ENCODE results near the gene PPM1L. TPM values are rescaled to one million over a fixed set of nuclear protein-coding genes. Genes with fewer than 3 reads are reported as not detected.
"Not testable (repeated sequence)": the region's sequence is repeated elsewhere in the genome, so short reads cannot be mapped to it uniquely, and the experiment has no call there.

Gene PPM1L
- total RNA-seq, 2 donors from 2014 or later, result 2.1 to 3.5 TPM

DNA sequence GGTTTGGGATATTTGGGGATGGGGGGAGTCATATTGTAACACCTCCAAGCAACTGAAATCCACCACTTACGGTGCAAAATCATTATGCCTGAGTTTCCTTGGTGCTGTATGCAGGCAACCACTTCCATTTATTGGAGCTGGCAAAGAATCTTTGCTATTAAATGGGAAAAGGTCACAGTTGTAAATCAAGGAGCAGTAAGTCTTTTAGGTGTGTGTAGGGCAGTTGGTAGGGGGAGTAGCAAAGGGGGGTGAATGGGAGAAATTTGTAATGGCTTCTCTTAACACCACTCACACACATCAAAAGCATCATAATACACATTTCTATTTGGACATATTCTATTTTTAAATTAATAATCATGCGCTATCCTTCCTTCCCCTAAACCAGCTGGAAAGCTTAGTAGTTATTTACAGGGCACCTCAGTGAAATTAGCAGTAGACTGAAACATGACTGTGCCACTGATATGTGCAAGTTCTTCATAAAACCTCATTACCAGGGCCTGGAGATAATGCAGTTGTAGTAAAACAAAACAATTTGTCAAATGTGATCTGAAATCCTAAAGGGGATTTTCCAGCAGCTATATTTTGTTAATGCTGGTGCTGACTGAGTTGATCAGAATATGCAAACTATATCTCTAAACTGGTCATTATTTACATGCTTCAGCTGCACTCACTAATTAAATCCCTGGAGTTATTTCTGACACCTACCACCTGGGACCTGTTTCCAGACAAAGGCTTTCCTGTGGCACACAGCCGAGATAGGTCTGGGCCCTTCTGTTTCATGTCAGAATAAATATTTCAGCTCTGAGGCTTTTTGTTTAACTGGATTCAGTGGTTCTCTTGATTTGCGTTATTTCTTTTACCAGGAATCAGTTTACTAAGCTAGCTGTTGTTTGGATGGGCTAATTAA is 259.1 kb downstream of the PPM1L start:
- ATAC-seq, result no peak
- H3K27ac Mint-ChIP-seq, result no peak overlapping the region
- H3K9me3 Mint-ChIP-seq, result peaks cover 4 to 5% of the 10 kb centered on the region in 2 donors
- no peak for DNase-seq (ENCODE audit: low spot score in 2 of 2)
- no peaks in the 10 kb centered on the region for H3K36me3 Mint-ChIP-seq

DNA sequence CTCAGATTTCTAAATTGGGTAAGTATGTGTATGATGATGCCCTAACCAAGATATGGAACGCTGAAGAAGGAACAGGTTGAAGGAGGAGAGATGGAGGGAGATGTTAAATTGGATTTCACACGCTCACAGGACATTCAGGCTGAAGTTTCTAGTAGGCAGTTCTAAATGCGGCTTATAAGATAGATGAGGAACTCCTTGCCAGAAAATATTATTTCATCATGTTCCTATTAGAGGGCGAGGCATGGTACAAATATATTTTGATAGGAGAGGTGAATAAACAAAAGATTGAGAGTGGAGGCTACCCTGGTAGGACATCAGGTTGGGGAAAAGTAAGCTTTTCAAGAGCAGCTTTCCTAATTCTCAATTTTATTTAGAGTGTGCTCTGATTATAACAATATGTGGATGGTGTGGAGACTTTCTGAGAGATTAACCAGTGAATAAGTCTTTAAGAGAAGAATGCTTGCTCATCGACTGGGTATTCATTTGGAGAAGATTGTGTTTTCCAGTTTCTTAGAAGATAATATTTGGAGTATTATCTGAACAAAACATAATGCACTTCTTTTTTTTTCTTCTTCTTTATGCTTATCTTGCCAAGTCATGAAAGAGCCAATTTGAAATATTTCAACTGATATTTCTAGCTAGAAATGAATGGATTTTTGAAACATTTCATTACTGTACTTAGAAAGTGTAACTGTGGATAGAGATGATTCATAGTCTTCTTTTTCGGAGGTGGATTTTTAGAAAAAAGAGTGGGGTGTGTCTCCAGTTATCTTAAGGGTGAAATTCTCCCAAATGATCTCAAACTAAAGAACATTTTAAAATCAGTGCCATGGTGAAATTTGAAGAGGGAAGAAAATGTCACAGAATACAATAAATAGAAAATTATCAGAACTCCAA is 260.6 kb downstream of the PPM1L start:
- DNase-seq (ENCODE audit: low spot score in 2 of 2) (no peak), ATAC-seq (no peak)
- H3K27ac Mint-ChIP-seq, result no peak overlapping the region
- peaks cover 4 to 5% of the 10 kb centered on the region in 2 donors for H3K9me3 Mint-ChIP-seq
- H3K36me3 Mint-ChIP-seq, result no peaks in the 10 kb centered on the region

DNA sequence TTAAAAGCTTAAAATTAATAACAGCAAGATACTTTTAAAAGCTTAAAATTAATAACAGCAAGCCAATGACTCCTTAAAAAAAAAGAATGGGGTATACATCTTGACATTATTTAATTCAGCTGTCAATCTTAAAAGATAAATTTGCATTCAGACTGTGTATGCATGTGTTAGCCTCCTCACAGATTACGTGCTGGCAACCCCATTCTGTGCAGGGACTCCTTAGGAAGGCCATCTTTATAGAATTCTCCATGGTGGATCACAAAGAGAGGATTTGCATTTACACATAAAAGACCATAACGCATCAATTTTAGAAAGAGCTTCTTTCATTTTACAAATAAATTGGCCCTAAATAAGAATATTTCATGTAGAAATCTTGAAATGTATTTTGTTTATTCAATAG is 261.9 kb downstream of the PPM1L start:
- DNase-seq (ENCODE audit: low spot score in 2 of 2) (no peak), ATAC-seq (no peak)
- H3K27ac Mint-ChIP-seq, result no peak overlapping the region
- peaks cover 3 to 4% of the 10 kb centered on the region in 2 donors for H3K36me3 Mint-ChIP-seq
- H3K9me3 Mint-ChIP-seq, result peaks cover 7 to 9% of the 10 kb centered on the region in 2 donors

GRCh38 chr3:161020256-161020655 is 264.2 kb downstream of the PPM1L start:
- no peak for DNase-seq (ENCODE audit: low spot score in 2 of 2)
- H3K9me3 Mint-ChIP-seq, result peaks cover 10 to 16% of the 10 kb centered on the region in 2 donors

DNA sequence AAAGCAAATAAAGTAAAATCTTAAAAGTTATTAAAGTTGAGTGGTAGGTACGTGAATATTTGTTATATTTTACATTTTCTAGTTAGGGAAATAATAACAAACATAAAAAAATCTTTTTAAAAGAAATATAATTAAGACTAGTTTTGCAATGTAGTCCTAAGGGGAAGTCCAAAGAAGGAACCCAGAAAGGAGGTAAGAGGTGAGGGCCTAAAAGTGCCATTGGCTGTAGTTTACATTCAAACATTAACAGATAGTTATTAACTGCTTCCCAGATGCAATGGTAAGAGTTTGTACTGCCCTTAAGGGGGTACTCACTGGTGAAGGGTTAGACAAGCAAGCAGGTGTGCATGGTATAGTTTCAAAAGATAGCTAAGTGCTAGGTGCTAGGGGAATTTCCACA is 269.9 kb downstream of the PPM1L start:
- peaks cover 7 to 14% of the 10 kb centered on the region in 2 donors for H3K36me3 Mint-ChIP-seq
- ATAC-seq (no peak), DNase-seq (ENCODE audit: low spot score in 2 of 2) (no peak)
- peaks cover 5 to 14% of the 10 kb centered on the region in 2 donors for H3K9me3 Mint-ChIP-seq
- no peak overlapping the region for H3K27ac Mint-ChIP-seq

More at GRCh38 chr3:161020256-161020655, 264.2 kb downstream of the PPM1L start:
- ATAC-seq, result no peak
- Mint-ChIP-seq H3K36me3 (peaks cover 7 to 14% of the 10 kb centered on the region in 2 donors), H3K27ac (no peak overlapping the region)

GRCh38 chr3:161026612-161027510 is 270.8 kb downstream of the PPM1L start:
- Mint-ChIP-seq H3K36me3 (peaks cover 7 to 14% of the 10 kb centered on the region in 2 donors), H3K27ac (no peak overlapping the region), H3K9me3 (peaks cover 5 to 14% of the 10 kb centered on the region in 2 donors)
- DNase-seq (ENCODE audit: low spot score in 2 of 2) (no peak), ATAC-seq (no peak)

GRCh38 chr3:161028555-161029153 is 272.6 kb downstream of the PPM1L start:
- Mint-ChIP-seq H3K9me3 (peaks cover 0 to 10% of the 10 kb centered on the region in 2 donors), H3K36me3 (peaks cover 5 to 17% of the 10 kb centered on the region in 2 donors), H3K27ac (no peak overlapping the region)
- DNase-seq (ENCODE audit: low spot score in 2 of 2), result no peak
- ATAC-seq, result no peak

GRCh38 chr3:161031134-161031533 is 275.1 kb downstream of the PPM1L start:
- ATAC-seq (no peak), DNase-seq (ENCODE audit: low spot score in 2 of 2) (no peak)
- peaks cover 0 to 10% of the 10 kb centered on the region in 2 donors for H3K9me3 Mint-ChIP-seq
- H3K36me3 Mint-ChIP-seq, result peaks cover 5 to 22% of the 10 kb centered on the region in 2 donors
- no peak overlapping the region for H3K27ac Mint-ChIP-seq

DNA sequence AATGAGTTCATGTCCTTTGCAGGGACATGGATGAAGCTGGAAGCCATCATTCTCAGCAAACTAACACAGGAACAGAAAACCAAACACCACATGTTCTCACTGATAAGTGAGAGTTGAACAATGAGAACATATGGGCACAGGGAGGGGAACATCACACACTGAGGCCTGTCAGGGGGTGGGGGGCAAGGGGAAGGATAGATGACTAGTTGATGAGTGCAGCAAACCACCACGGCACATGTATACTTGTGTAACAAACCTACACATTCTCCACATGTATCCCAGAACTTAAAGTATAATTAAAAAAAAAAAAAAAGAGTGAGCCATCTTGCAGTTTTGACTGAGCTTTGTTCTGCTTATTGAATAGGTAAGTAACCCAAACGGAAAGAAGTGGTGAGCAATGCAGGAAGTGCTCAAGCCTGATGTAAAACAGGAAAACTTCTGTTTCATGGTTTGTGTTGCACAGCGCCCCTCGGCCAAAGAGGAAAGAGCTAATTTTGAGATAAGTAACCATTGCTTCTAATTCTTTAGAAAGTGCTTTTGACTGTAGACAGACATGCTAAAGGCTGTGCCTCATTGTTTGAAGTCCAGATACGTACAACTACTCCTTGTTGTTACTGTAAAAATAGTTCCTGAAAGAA is 279.0 kb downstream of the PPM1L start:
- peaks cover 3 to 11% of the 10 kb centered on the region in 2 donors for H3K9me3 Mint-ChIP-seq
- ATAC-seq (peak; percentile 82 to 91), DNase-seq (ENCODE audit: low spot score in 2 of 2) (peak in 1 of 2 donors; percentile 8)
- peaks cover 5 to 22% of the 10 kb centered on the region in 2 donors for H3K36me3 Mint-ChIP-seq
- not testable (repeated sequence) for H3K27ac Mint-ChIP-seq

GRCh38 chr3:161035711-161036110 is 279.7 kb downstream of the PPM1L start:
- H3K9me3 Mint-ChIP-seq, result peaks cover 3 to 11% of the 10 kb centered on the region in 2 donors
- ATAC-seq (no peak), DNase-seq (ENCODE audit: low spot score in 2 of 2) (no peak)
- peaks cover 5 to 22% of the 10 kb centered on the region in 2 donors for H3K36me3 Mint-ChIP-seq
- no peak overlapping the region for H3K27ac Mint-ChIP-seq

GRCh38 chr3:161038725-161039124 is 282.7 kb downstream of the PPM1L start:
- Mint-ChIP-seq H3K27ac (no peak overlapping the region), H3K9me3 (peaks cover 3 to 5% of the 10 kb centered on the region in 2 donors), H3K36me3 (peaks cover 0 to 7% of the 10 kb centered on the region in 2 donors)
- ATAC-seq (no peak), DNase-seq (ENCODE audit: low spot score in 2 of 2) (no peak)

GRCh38 chr3:161042023-161042501 is 286.0 kb downstream of the PPM1L start:
- Mint-ChIP-seq H3K9me3 (peaks cover 10 to 11% of the 10 kb centered on the region in 2 donors), H3K36me3 (peaks cover 5 to 11% of the 10 kb centered on the region in 2 donors), H3K27ac (no peak overlapping the region)
- ATAC-seq, result no peak
- DNase-seq (ENCODE audit: low spot score in 2 of 2), result no peak

GRCh38 chr3:161043336-161044035 is 287.5 kb downstream of the PPM1L start:
- H3K27ac Mint-ChIP-seq, result no peak overlapping the region
- peaks cover 5 to 11% of the 10 kb centered on the region in 2 donors for H3K36me3 Mint-ChIP-seq
- peaks cover 9 to 13% of the 10 kb centered on the region in 2 donors for H3K9me3 Mint-ChIP-seq
- no peak for ATAC-seq
- no peak for DNase-seq (ENCODE audit: low spot score in 2 of 2)

- Mint-ChIP-seq H3K36me3 (peaks cover 5 to 7% of the 10 kb centered on the region in 2 donors), H3K27ac (peak overlapping the region in 1 of 2 donors; percentile 4), H3K9me3 (peaks cover 7 to 10% of the 10 kb centered on the region in 2 donors)
- DNase-seq (ENCODE audit: low spot score in 2 of 2), result no peak
- ATAC-seq, result peak in 1 of 2 donors; percentile 24
These were observed 293.7 kb downstream of the PPM1L start for GRCh38 chr3:161049683-161050248.

Data from activated naive CD4-positive, alpha-beta T cell treated with anti-CD3 and anti-CD28 coated beads, Interleukin-2, amount 50 U/mL, for 72 hours (primary cell).